ENCODE measurements around the gene CYTH3. TPM values are rescaled to one million over a fixed set of nuclear protein-coding genes. Genes with fewer than 3 reads are reported as not detected.

The CYTH3 gene
- total and polyA plus RNA-seq, 9 of the 15 experiments (the other 6 are each of a cell fraction or from before 2014, with no cell fraction given) = 0.25 to 15.2 (median 11.4) TPM

DNA sequence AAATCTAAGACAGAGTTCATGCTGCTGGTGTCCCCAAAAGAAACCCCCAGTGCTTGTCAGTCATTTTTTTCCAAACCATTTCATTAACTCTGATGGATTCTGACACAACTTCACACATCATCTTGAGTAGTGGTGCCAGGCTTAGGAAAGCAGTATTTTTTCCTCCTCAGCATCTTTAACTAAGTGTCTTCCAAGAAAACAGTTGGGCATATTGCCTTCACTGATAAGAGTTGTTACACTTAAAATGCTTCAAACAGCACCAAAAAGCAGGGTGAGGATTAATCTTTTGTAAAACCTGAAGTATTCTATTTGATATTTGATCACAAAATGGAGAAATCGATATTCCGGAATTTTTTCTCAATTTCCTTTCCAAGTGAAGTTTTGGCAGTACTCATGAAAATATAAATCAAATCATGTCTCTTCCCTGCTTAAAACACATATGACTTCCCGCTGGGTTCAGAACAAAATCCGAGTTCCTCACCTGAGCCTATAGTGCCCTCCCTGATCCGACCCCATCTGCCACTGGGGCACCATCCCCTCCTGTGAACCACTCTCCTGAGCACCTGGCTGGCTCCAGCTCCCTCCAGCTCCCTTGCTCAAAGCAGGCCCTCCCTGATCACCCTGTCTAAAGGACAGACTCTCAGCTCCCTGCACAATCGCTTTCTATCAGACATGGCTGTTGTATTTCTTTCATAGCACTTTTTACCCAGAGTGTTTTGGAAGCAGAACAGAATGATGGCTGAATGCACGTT lies 61.6 kb downstream of the CYTH3 start (continued):
- TF ChIP-seq RUNX1 (IDR thresholded peaks at IDR 0.05; ENCODE audit: low read depth) = no peak
- TF ChIP-seq MLLT1 (IDR thresholded peaks at IDR 0.05) = no peak

DNA sequence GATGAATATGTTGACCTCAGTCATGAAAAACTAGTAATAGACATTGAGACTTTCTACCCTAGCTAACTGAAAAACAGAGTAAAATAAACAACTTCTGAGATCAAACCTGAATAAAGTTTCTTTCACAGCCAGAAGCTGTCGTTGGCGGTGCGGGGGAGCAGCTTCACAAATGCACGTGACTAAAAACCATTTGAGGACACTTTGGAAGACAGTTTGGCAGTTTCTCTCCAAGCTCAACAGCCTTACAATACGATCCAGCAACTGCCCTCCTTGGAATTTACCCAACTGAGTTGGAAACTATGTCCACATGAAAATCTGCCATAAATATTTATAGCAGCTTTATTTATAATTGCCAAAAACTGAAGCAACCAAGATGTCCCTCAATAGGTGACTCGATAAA lies 63.1 kb downstream of the CYTH3 start:
- Histone ChIP-seq H3K4me1 (replicated peaks in 1 of 2; ENCODE audit: control insufficient read depth in 2 of 2, insufficient read depth in 2 of 2, low read length in 2 of 2) (peaks cover 5 to 9% of the 10 kb centered on the region in 2 experiments; a peak in 3 of 5 replicates), H3K36me3 (ENCODE audit: control insufficient read depth, insufficient read depth, low read length) (no peaks in the 10 kb centered on the region), H3K9me1 (ENCODE audit: control insufficient read depth, insufficient read depth, low read length) (no peaks in the 10 kb centered on the region), H2AFZ (ENCODE audit: low read depth, low read length) (no peak overlapping the region), H3K4me3 (no peak overlapping the region), H3K9me3 (replicated peaks; ENCODE audit: control insufficient read depth, insufficient read depth, low read depth, low read length) (no peaks in the 10 kb centered on the region), H4K20me1 (replicated peaks; ENCODE audit: control insufficient read depth, insufficient read depth, low read length) (peaks cover 10% of the 10 kb centered on the region; the same call in 1 of the 2 replicates), H3K4me2 (ENCODE audit: insufficient read depth, low read length) (no peak overlapping the region), H3K79me2 (ENCODE audit: control insufficient read depth, insufficient read depth, low read length) (peaks cover 19% of the 10 kb centered on the region; the same call in 1 of the 3 replicates), H3K27me3 (ENCODE audit: control insufficient read depth in 2 of 2, insufficient read depth in 2 of 2, low read length in 2 of 2) (no peaks in the 10 kb centered on the region), H3K27ac (ENCODE audit: extremely low read depth, low read depth, low read length) (no peak overlapping the region), H3K9ac (ENCODE audit: insufficient read depth in 1 of 2, low read depth in 2 of 2, low read length in 2 of 2) (no peak overlapping the region)
- WGBS (ENCODE audit: insufficient coverage, low coverage, missing lambda C conversion rate) = 18% methylated on average over 6 of the region's 6 CpGs
- intact Hi-C loops (cut with micrococcal nuclease) (no loop called here), in situ Hi-C loops (cut with MboI) (no loop called here)
- CTCF ChIA-PET (ENCODE audit: low intra/inter-chr PET ratio) = no interaction called here
- POLR2A ChIA-PET = interaction anchor here (1.1 to 1.3 kb wide), 2 partner anchors 10 to 27 kb away, joined by 4 read pairs; no protein-coding TSS in a partner anchor
- BruUV-seq (replicated peaks) = no TSS peak
- no peak for FAIRE-seq
- DNase-seq (ENCODE audit: extremely low read depth in 1 of 4, low spot score in 3 of 4) = no peak
- no peak for ATAC-seq
- TF ChIP-seq BCL6 (CRISPR knock-in tag; IDR thresholded peaks at IDR 0.05) (no peak), ETS2 (tag; IDR thresholded peaks at IDR 0.05; ENCODE audit: borderline replicate concordance, poor library complexity, severe bottlenecking) (no peak), TRIM24 (IDR thresholded peaks at IDR 0.05) (no peak), ZBTB40 (IDR thresholded peaks at IDR 0.05) (peak; percentile 73), ZBTB40 (CRISPR knock-in tag; IDR thresholded peaks at IDR 0.05) (no peak)
- TF ChIP-seq, protein P1, sequence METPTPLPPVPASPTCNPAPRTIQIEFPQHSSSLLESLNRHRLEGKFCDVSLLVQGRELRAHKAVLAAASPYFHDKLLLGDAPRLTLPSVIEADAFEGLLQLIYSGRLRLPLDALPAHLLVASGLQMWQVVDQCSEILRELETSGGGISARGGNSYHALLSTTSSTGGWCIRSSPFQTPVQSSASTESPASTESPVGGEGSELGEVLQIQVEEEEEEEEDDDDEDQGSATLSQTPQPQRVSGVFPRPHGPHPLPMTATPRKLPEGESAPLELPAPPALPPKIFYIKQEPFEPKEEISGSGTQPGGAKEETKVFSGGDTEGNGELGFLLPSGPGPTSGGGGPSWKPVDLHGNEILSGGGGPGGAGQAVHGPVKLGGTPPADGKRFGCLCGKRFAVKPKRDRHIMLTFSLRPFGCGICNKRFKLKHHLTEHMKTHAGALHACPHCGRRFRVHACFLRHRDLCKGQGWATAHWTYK (CRISPR knock-in tag; IDR thresholded peaks at IDR 0.05) = no peak

Data from K562 (cell line).